Astrocyte of the cerebellum (primary cell): ENCODE data around the gene FXYD2.
"Not testable (repeated sequence)": the region's sequence is repeated elsewhere in the genome, so short reads cannot be mapped to it uniquely, and the experiment has no call there.

Experiments
- DNase-seq: peaks from one replicate; pipeline ENCODE4 v3.0.0-alpha.2; 2011; ENCODE audit warnings: low read depth
- H3K4me3 ChIP-seq: 2 replicates; pipeline ENCODE4 v1.5.1; 2011; ENCODE audit warnings: mild to moderate bottlenecking, low read depth, low read length, moderate library complexity
- CTCF ChIP-seq: IDR thresholded peaks from 2 replicates; pipeline ENCODE4 v1.5.1; 2012; ENCODE audit warnings: low read length, low read depth, moderate library complexity, mild to moderate bottlenecking; ENCODE audit errors: missing control alignments
- in situ Hi-C: cut with HindIII; loops from 2 replicates; pipeline ENCODE4 v1.10.0; 2017; ENCODE audit warnings: low sequenced_read_pairs

FXYD2 gene

GRCh38 chr11:117870103-117870952 lies 45.8 kb upstream of the FXYD2 start:
- DNase-seq: no peak
- in situ Hi-C loops: no loop called here
- TF ChIP-seq CTCF: no peak
- H3K4me3 ChIP-seq: no peak overlapping the region

GRCh38 chr11:117869604-117870003 lies 45.1 kb upstream of the FXYD2 start:
- in situ Hi-C loops: no loop called here
- no peak for DNase-seq
- TF ChIP-seq CTCF: no peak
- H3K4me3 ChIP-seq: no peak overlapping the region

GRCh38 chr11:117868815-117869561 lies 44.4 kb upstream of the FXYD2 start:
- DNase-seq: no peak
- H3K4me3 ChIP-seq: no peak overlapping the region
- no peak for TF ChIP-seq CTCF
- in situ Hi-C loops: no loop called here

- DNase-seq: no peak
- H3K4me3 ChIP-seq: no peak overlapping the region
- in situ Hi-C loops: no loop called here
- TF ChIP-seq CTCF: no peak
Measured at GRCh38 chr11:117868088-117868487, 43.5 kb upstream of the FXYD2 start.

GRCh38 chr11:117866526-117866925 lies 42.0 kb upstream of the FXYD2 start:
- no peak for DNase-seq
- in situ Hi-C loops: no loop called here
- H3K4me3 ChIP-seq: no peak overlapping the region
- TF ChIP-seq CTCF: no peak

GRCh38 chr11:117865546-117865945 lies 41.0 kb upstream of the FXYD2 start:
- in situ Hi-C loops, H3K4me3 ChIP-seq, DNase-seq: not testable (repeated sequence)

GRCh38 chr11:117863383-117863782 lies 38.8 kb upstream of the FXYD2 start:
- H3K4me3 ChIP-seq: no peak overlapping the region
- DNase-seq: no peak
- in situ Hi-C loops: loop anchor here (5.0 kb wide), 1 partner anchor 74 kb away; no protein-coding TSS in a partner anchor
- TF ChIP-seq CTCF: no peak
